SU-DHL-6 (cell line): Measurements from ENCODE around the gene SERTAD4.

Source experiments
- H2AFZ ChIP-seq: fragments of 200-600 bp; sonication (generic); 2 replicates; pipeline ENCODE4 v1.6.1; 2014; ENCODE audit warnings: low read depth, mild to moderate bottlenecking, moderate library complexity, mixed read lengths, antibody characterized with exemption, low read length; ENCODE audit not compliant: severe bottlenecking
- H3F3A ChIP-seq: fragments of 200-600 bp; shearing (Covaris generic); 2 replicates; pipeline ENCODE4 v1.6.0; 2016; ENCODE audit warnings: antibody characterized with exemption, mild to moderate bottlenecking; ENCODE audit not compliant: insufficient read depth
- H3K27ac ChIP-seq: fragments of 200-600 bp; sonication (generic); 2 replicates; pipeline ENCODE4 v1.5.1; 2016; ENCODE audit warnings: low read depth, mild to moderate bottlenecking, low read length, moderate library complexity, mixed read lengths
- H3K27me3 ChIP-seq: fragments of 200-600 bp; sonication (generic), shearing (Covaris generic); 2 replicates; pipeline ENCODE4 v1.6.0; 2014; ENCODE audit warnings: mild to moderate bottlenecking, low read length
- H3K36me3 ChIP-seq: fragments of 200-600 bp; sonication (generic); 2 replicates; pipeline ENCODE4 v1.6.1; 2014; ENCODE audit warnings: mild to moderate bottlenecking, low read length, mixed read lengths
- H3K4me2 ChIP-seq: fragments of 300-600, 200-600 bp; shearing (Covaris generic), sonication (generic); 2 replicates; pipeline ENCODE4 v1.6.0; 2014; ENCODE audit warnings: low read length, low read depth, mild to moderate bottlenecking; ENCODE audit not compliant: poor library complexity, severe bottlenecking
- H3K4me3 ChIP-seq: fragments of 200-600 bp; sonication (generic); 2 replicates; pipeline ENCODE4 v1.5.1; 2014; ENCODE audit warnings: antibody characterized with exemption, low read length, mild to moderate bottlenecking, mixed read lengths; ENCODE audit not compliant: insufficient read depth, poor library complexity, severe bottlenecking
- H3K79me2 ChIP-seq: fragments of 200-600 bp; sonication (generic); 2 replicates; pipeline ENCODE4 v1.6.1; 2014; ENCODE audit warnings: mild to moderate bottlenecking, low read length, moderate library complexity; ENCODE audit not compliant: insufficient read depth
- H3K9ac ChIP-seq: fragments of 200-600 bp; sonication (generic); 2 replicates; pipeline ENCODE4 v1.7.0; 2014; ENCODE audit warnings: mild to moderate bottlenecking, low read length
- H3K9me2 ChIP-seq: fragments of 200-600 bp; sonication (generic); replicated peaks from 2 replicates; pipeline ENCODE4 v1.6.1; 2014; ENCODE audit warnings: low read length; ENCODE audit not compliant: insufficient read depth
- H3K9me3 ChIP-seq: fragments of 200-600 bp; sonication (generic); 2 replicates; pipeline ENCODE4 v1.6.1; 2014; ENCODE audit warnings: low read length, mixed read lengths; ENCODE audit not compliant: insufficient read depth
- H4K20me1 ChIP-seq: fragments of 200-600 bp; sonication (generic); 2 replicates; pipeline ENCODE4 v1.6.1; 2014; ENCODE audit warnings: low read depth, mild to moderate bottlenecking, antibody characterized with exemption, low read length, moderate library complexity, mixed read lengths
- EZH2phosphoT487 ChIP-seq: fragments of 200-600 bp; sonication (generic), shearing (Covaris generic); conservative IDR thresholded peaks from 2 replicates; pipeline ENCODE4 v1.6.1; 2018; ENCODE audit warnings: mild to moderate bottlenecking, antibody characterized with exemption, low read length, moderate library complexity, mixed read lengths
- TF ChIP-seq, protein P1 (sequence below): fragments of 200-600 bp; sonication (generic); IDR thresholded peaks from one replicate; pipeline ENCODE4 v1.5.1; 2017; ENCODE audit warnings: antibody characterized with exemption, mild to moderate bottlenecking, low read length, moderate library complexity; ENCODE audit not compliant: insufficient read depth, poor library complexity, severe bottlenecking

SERTAD4 gene

DNA sequence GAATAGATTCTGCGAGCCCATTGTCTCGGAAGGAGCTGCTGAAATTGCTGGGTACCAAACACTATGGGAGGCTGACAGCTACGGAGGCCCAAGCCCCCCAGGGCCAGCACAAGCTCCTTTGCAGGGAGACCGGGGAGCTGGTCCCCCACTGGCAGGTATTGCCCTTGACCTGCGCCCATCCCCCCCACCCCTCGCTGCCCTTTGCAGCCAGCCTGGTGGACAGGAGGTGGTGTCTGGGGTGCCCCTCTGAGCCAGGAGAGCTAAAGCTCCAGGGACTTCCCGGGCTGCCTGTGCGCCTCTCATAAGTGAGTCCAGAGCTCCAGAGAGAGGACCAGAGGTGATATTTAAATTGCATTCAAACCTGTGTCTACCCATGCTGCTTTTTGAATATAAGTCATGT is 5.4 kb downstream of the SERTAD4 start:
- Histone ChIP-seq H3F3A (no peaks in the 10 kb centered on the region), H3K4me2 (no peak overlapping the region), H3K27ac (no peak overlapping the region), H4K20me1 (no peaks in the 10 kb centered on the region), H3K9me3 (no peaks in the 10 kb centered on the region), H3K27me3 (no peaks in the 10 kb centered on the region), H3K4me3 (no peak overlapping the region), H3K36me3 (no peaks in the 10 kb centered on the region), H3K79me2 (no peaks in the 10 kb centered on the region), H3K9me2 (no peaks in the 10 kb centered on the region), H2AFZ (no peak overlapping the region), H3K9ac (no peak overlapping the region)
- TF ChIP-seq, protein P1, sequence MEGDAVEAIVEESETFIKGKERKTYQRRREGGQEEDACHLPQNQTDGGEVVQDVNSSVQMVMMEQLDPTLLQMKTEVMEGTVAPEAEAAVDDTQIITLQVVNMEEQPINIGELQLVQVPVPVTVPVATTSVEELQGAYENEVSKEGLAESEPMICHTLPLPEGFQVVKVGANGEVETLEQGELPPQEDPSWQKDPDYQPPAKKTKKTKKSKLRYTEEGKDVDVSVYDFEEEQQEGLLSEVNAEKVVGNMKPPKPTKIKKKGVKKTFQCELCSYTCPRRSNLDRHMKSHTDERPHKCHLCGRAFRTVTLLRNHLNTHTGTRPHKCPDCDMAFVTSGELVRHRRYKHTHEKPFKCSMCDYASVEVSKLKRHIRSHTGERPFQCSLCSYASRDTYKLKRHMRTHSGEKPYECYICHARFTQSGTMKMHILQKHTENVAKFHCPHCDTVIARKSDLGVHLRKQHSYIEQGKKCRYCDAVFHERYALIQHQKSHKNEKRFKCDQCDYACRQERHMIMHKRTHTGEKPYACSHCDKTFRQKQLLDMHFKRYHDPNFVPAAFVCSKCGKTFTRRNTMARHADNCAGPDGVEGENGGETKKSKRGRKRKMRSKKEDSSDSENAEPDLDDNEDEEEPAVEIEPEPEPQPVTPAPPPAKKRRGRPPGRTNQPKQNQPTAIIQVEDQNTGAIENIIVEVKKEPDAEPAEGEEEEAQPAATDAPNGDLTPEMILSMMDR, result no peak
- no peak for TF ChIP-seq EZH2phosphoT487

DNA sequence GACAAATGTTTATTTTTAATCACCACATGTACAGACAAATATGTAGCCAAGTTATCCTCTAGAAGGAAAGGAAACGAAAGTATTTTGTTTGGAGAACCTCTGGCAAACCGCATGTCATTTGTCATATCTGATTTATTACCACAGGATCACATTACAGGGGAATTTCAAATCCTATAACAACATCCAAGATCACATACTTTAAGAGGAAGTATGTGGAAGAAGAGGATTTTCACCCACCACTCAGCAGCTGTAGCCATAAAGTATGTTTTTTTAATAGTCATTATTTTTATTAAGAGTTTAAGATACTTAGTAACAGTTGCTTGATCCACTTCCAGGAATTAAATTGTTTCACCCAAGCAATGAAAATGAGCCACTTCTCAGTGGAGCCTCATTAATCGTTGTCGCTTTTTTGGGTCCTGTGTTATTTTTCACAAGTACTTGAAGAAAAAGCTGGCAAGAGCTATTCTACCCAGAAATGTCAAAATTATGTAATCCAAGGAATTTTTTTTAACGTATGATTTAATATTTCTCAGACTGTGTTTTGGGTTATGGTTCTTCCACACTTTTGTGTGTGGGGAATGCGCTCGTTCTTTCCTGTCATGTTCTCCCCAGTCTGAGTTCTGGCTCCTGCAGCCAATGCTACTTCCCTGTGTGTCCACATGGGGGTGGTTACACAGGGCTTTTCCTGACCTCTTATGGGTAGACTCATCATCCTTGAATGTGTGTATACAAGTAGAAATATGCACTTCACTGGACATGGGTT is 6.9 kb downstream of the SERTAD4 start:
- Histone ChIP-seq H3K4me3 (no peak overlapping the region), H3K9me2 (no peaks in the 10 kb centered on the region), H4K20me1 (no peaks in the 10 kb centered on the region), H3K36me3 (no peaks in the 10 kb centered on the region), H3F3A (no peaks in the 10 kb centered on the region), H3K4me2 (no peak overlapping the region), H3K79me2 (no peaks in the 10 kb centered on the region), H3K27me3 (no peaks in the 10 kb centered on the region), H2AFZ (no peak overlapping the region), H3K9me3 (no peaks in the 10 kb centered on the region), H3K27ac (no peak overlapping the region), H3K9ac (no peak overlapping the region)
- no peak for TF ChIP-seq EZH2phosphoT487
- TF ChIP-seq, protein P1, result no peak

DNA sequence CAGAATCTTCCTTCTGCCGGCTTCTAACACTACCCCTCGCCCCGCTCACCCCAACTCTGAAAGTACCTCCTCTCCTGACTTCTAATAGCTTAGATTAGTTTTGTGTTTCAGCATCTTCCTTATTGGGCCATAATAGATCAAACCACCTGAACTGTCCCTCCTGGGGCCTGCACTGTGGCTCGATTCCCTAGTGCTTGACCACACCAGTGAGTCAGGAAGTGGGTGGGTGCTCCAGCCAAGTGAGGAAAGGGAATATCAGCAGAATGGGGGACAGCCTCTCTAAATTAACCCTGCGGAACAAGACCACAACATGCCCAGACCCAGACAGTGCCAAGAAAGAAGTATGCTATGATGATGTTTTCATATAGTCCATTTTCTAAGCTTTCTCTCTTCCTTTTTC is 8.5 kb downstream of the SERTAD4 start:
- Histone ChIP-seq H2AFZ (no peak overlapping the region), H3K9ac (no peak overlapping the region), H3K9me3 (no peaks in the 10 kb centered on the region), H3K36me3 (no peaks in the 10 kb centered on the region), H4K20me1 (no peaks in the 10 kb centered on the region), H3K27me3 (no peaks in the 10 kb centered on the region), H3K4me2 (no peak overlapping the region), H3K27ac (no peak overlapping the region), H3F3A (no peaks in the 10 kb centered on the region), H3K9me2 (no peaks in the 10 kb centered on the region), H3K4me3 (no peak overlapping the region), H3K79me2 (no peaks in the 10 kb centered on the region)
- TF ChIP-seq EZH2phosphoT487, result no peak
- TF ChIP-seq, protein P1, result no peak
